Measurements from ENCODE around the gene ZBTB16.

ZBTB16 gene

DNA sequence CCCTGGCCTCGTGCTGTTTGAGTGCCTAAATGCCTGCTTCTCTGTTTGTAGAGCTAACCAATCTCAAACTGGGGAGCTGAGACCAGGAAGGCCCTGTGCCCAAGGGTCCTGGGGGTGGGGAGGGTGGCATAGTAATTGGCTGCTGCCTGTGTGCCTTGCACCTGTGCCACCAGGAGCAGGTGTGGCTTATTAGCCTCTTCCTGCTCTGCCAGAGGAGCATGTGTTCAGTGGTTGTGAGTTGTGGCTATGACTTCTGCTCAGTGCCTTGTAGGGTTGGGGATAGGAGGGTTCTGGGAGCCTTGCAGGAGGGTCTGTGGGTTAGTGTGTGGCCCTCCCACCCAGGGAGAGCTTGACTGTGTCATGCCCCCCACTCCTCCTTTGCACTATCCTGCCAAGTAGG is 109.2 kb downstream of the ZBTB16 start:
- no peaks in the 10 kb centered on the region for H3K27me3 ChIP-seq (ENCODE audit: insufficient read depth, low read length)
- no peak overlapping the region for H3K4me3 ChIP-seq (ENCODE audit: low read length)
- no peaks in the 10 kb centered on the region for H3K9me3 ChIP-seq (ENCODE audit: insufficient read depth, low read depth, low read length)
- no peak overlapping the region for H3K9ac ChIP-seq (ENCODE audit: low read depth, low read length)
- no peaks in the 10 kb centered on the region for H3K36me3 ChIP-seq (ENCODE audit: insufficient read depth, low read depth, low read length)
- 0 out of 2 replicates have a peak, but pooled peaks cover 2% of the 10 kb centered on the region for H3K4me1 ChIP-seq (ENCODE audit: insufficient read depth, low read length)
- H3K27ac ChIP-seq (ENCODE audit: low read length): no peak overlapping the region

DNA sequence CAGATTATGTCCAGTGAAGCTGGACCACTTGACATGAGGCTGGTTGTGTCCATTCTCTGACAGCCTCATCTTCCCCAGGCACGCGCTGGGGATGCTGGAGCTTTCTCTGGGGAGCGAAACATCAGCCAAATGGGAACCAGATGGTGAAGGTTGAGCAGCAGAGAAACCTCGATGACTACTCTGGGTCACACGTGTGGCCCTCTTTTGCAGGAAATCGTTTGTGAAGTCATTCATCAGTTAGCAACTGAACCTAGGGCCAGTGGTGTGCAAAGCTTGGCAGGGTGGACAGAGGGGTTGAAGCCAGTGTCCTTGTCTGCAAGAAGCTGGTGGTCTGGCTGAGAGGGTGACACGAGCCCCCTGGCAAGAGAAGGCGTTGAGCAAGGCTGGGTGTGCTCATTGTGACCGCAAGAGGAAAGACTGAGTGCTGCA is 109.8 kb downstream of the ZBTB16 start:
- Histone ChIP-seq H3K4me3 (ENCODE audit: low read length) (no peak overlapping the region), H3K27ac (ENCODE audit: low read length) (no peak overlapping the region), H3K27me3 (ENCODE audit: insufficient read depth, low read length) (no peaks in the 10 kb centered on the region), H3K9me3 (ENCODE audit: insufficient read depth, low read depth, low read length) (no peaks in the 10 kb centered on the region), H3K9ac (ENCODE audit: low read depth, low read length) (no peak overlapping the region), H3K4me1 (ENCODE audit: insufficient read depth, low read length) (0 out of 2 replicates have a peak, but pooled peaks cover 2% of the 10 kb centered on the region), H3K36me3 (ENCODE audit: insufficient read depth, low read depth, low read length) (no peaks in the 10 kb centered on the region)

DNA sequence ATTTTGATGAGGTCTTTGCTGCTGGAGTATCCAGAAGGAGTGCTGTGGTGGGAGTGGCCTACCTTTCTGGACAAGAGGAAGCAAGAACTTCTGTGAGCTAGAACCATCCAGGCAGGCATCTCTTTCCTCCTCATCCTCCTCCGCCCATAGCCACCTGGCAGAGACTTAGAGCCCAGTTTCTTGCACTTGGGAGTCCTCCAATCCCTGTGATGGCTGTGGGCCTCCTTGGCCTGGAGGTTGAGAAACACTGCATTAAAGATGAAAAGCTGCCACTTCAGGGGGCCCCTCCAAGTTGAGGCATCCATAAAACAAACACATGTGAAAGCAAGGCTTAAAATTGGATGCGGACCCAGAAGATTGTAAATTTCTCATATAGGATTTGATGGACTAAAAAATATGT is 110.3 kb downstream of the ZBTB16 start:
- no peaks in the 10 kb centered on the region for H3K27me3 ChIP-seq (ENCODE audit: insufficient read depth, low read length)
- H3K4me1 ChIP-seq (ENCODE audit: insufficient read depth, low read length): 0 out of 2 replicates have a peak, but pooled peaks cover 2% of the 10 kb centered on the region
- no peaks in the 10 kb centered on the region for H3K36me3 ChIP-seq (ENCODE audit: insufficient read depth, low read depth, low read length)
- no peaks in the 10 kb centered on the region for H3K9me3 ChIP-seq (ENCODE audit: insufficient read depth, low read depth, low read length)
- no peak overlapping the region for H3K9ac ChIP-seq (ENCODE audit: low read depth, low read length)
- H3K27ac ChIP-seq (ENCODE audit: low read length): no peak overlapping the region
- no peak overlapping the region for H3K4me3 ChIP-seq (ENCODE audit: low read length)

DNA sequence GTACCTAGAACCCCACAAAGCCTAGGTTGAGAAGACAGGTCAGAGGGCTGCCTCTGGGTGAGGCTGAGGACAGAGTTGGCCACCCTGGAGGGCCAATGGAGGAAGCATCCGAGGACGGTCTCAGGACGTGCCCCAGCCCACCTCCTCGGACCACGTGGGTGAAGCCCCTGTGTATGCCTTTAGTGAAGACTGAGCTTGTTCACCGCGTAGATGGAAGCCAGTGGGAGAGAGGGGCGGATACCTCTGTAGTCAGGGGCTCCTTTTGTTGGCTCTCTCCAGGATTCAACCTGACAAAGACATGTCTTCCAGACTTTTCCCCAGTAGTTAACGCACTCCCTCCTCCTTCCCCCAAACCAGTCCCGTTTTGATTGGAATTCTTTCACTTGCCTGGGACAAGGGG is 110.7 kb downstream of the ZBTB16 start:
- Histone ChIP-seq H3K27me3 (ENCODE audit: insufficient read depth, low read length) (no peaks in the 10 kb centered on the region), H3K27ac (ENCODE audit: low read length) (no peak overlapping the region), H3K4me1 (ENCODE audit: insufficient read depth, low read length) (0 out of 2 replicates have a peak, but pooled peaks cover 2% of the 10 kb centered on the region), H3K36me3 (ENCODE audit: insufficient read depth, low read depth, low read length) (no peaks in the 10 kb centered on the region), H3K9me3 (ENCODE audit: insufficient read depth, low read depth, low read length) (no peaks in the 10 kb centered on the region), H3K9ac (ENCODE audit: low read depth, low read length) (no peak overlapping the region), H3K4me3 (ENCODE audit: low read length) (no peak overlapping the region)

DNA sequence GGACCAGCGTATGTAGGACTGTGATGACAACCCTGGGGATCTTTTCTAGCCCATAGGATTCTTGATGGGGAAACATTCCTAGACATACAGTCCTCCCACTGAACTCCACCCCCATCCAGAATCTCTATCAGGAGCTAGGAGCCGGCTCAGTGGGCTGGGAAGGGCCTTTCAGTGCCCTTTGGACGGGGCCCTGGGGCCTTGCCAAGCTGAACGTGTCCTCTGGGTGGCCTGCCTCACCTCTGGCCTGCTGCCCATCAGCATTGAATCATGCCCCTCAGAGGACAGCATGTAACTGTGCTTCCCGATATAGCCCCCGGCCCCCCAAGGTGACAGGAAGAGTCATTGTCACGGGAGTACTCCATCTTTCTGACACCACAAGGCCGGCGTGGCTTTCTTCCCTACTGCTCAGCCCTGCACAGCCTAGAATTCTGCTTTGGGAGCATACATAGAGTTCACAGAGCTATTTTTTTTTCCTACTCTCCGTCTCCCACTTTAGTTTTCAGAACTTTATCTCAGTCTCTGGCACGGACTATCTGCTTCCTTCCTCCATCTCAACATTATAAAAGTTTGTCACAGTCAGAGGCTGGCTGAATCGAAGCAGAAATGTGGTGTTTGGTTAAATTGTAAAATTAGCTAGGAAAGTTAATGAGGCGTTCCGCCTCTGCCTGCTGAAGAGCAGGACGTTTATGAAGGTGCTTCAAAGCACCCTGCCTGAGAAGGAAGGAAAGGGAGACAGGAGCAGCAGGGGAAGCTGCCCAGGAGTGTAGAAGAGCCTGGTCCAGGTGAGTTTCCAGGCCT is 111.9 kb downstream of the ZBTB16 start:
- H3K9me3 ChIP-seq (ENCODE audit: insufficient read depth, low read depth, low read length): no peaks in the 10 kb centered on the region
- H3K27ac ChIP-seq (ENCODE audit: low read length): no peak overlapping the region
- H3K9ac ChIP-seq (ENCODE audit: low read depth, low read length): no peak overlapping the region
- H3K36me3 ChIP-seq (ENCODE audit: insufficient read depth, low read depth, low read length): no peaks in the 10 kb centered on the region
- H3K4me1 ChIP-seq (ENCODE audit: insufficient read depth, low read length): 0 out of 2 replicates have a peak, but pooled peaks cover 2% of the 10 kb centered on the region
- no peaks in the 10 kb centered on the region for H3K27me3 ChIP-seq (ENCODE audit: insufficient read depth, low read length)
- H3K4me3 ChIP-seq (ENCODE audit: low read length): no peak overlapping the region

DNA sequence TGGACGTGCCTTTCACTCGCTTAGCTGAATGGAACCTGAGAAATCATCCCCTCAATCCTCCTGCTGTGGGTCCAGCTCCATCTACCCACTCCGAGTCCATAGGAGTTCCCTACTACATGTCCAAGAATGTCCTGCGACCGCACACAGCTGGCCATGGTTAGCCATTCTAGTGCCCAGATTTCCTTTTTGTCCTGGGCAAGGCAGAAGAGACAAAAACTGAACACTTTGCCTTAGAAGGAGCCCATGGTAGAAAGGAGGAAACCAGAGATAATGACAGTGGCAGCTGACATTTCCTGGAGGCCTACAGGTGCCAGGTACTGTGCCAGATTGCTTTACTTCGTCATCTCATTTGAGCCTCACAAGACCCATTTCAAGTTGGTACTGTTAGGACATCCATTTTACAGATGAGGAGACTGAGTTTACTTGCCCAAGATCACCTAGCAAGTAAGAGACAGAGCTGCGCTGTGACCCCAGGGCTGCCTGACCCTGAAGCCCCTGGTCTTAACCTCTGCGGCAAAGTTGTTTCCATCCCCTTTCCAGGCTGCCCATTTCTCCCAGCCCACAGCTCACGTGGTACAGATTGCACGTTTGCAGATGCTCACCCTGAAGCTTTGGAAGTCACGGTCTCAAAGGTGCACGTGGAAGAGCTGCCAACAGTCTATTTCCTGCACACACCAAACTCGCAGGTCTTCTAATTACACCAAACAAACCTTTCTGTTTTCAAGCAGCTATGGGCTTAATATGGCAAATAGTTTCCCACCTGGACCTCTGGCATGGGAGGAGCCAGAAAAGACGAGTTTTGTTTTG is 112.7 kb downstream of the ZBTB16 start:
- no peaks in the 10 kb centered on the region for H3K27me3 ChIP-seq (ENCODE audit: insufficient read depth, low read length)
- no peak overlapping the region for H3K27ac ChIP-seq (ENCODE audit: low read length)
- H3K4me3 ChIP-seq (ENCODE audit: low read length): no peak overlapping the region
- H3K36me3 ChIP-seq (ENCODE audit: insufficient read depth, low read depth, low read length): no peaks in the 10 kb centered on the region
- no peak overlapping the region for H3K9ac ChIP-seq (ENCODE audit: low read depth, low read length)
- H3K4me1 ChIP-seq (ENCODE audit: insufficient read depth, low read length): 0 out of 2 replicates have a peak, but pooled peaks cover 2% of the 10 kb centered on the region
- H3K9me3 ChIP-seq (ENCODE audit: insufficient read depth, low read depth, low read length): no peaks in the 10 kb centered on the region

DNA sequence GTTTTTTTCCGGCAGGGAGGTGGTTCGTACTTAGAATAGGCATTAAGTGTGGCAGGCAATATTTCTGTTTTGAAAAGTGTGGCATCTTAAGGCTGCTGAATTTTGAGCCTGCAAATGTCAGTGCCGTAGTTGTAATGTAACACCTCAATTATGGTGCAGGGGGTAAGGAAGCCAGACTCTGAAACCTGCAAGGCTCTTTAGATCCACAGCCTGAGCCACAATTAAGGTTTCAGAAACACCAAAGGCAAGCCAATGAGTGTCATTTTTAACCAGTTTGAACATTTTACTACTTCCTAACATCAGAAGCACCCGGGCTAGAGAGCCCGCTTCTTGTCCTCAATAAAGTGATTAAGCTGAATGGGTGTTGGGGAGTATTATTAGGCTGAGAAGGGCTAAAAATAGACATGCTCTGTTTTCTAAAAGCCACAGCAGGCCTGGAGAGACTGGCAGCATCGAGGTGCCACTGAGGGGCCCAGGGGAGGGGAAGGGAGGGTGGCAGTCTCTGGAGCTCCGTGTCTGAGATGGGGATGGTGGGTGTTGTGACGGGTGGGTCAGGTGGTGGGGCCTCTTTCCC is 113.4 kb downstream of the ZBTB16 start:
- no peaks in the 10 kb centered on the region for H3K9me3 ChIP-seq (ENCODE audit: insufficient read depth, low read depth, low read length)
- 0 out of 2 replicates have a peak, but pooled peaks cover 2% of the 10 kb centered on the region for H3K4me1 ChIP-seq (ENCODE audit: insufficient read depth, low read length)
- H3K9ac ChIP-seq (ENCODE audit: low read depth, low read length): no peak overlapping the region
- H3K4me3 ChIP-seq (ENCODE audit: low read length): no peak overlapping the region
- H3K36me3 ChIP-seq (ENCODE audit: insufficient read depth, low read depth, low read length): no peaks in the 10 kb centered on the region
- H3K27ac ChIP-seq (ENCODE audit: low read length): no peak overlapping the region
- H3K27me3 ChIP-seq (ENCODE audit: insufficient read depth, low read length): no peaks in the 10 kb centered on the region

DNA sequence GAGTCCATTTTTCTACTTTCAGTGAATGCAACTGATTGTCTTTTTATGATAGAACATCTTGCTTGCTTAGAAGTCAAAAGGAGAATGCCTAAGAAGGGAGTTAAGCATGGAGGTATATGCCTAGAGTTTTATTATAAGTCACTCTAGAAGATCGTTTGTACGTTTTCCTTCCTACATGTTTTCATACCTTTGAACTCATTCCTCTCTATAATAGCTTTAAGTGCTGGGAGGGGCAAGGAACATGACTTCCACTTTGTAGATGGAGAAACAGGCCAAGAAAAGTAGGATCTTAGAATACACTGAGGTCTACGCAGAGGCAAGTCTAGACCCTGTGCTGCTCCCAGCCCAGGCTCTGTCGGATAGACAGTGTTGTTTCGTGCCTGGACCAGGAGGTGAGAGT is 114.3 kb downstream of the ZBTB16 start:
- no peaks in the 10 kb centered on the region for H3K27me3 ChIP-seq (ENCODE audit: insufficient read depth, low read length)
- H3K36me3 ChIP-seq (ENCODE audit: insufficient read depth, low read depth, low read length): no peaks in the 10 kb centered on the region
- H3K9me3 ChIP-seq (ENCODE audit: insufficient read depth, low read depth, low read length): no peaks in the 10 kb centered on the region
- no peak overlapping the region for H3K4me3 ChIP-seq (ENCODE audit: low read length)
- no peak overlapping the region for H3K27ac ChIP-seq (ENCODE audit: low read length)
- H3K9ac ChIP-seq (ENCODE audit: low read depth, low read length): no peak overlapping the region
- no peaks in the 10 kb centered on the region for H3K4me1 ChIP-seq (ENCODE audit: insufficient read depth, low read length)

DNA sequence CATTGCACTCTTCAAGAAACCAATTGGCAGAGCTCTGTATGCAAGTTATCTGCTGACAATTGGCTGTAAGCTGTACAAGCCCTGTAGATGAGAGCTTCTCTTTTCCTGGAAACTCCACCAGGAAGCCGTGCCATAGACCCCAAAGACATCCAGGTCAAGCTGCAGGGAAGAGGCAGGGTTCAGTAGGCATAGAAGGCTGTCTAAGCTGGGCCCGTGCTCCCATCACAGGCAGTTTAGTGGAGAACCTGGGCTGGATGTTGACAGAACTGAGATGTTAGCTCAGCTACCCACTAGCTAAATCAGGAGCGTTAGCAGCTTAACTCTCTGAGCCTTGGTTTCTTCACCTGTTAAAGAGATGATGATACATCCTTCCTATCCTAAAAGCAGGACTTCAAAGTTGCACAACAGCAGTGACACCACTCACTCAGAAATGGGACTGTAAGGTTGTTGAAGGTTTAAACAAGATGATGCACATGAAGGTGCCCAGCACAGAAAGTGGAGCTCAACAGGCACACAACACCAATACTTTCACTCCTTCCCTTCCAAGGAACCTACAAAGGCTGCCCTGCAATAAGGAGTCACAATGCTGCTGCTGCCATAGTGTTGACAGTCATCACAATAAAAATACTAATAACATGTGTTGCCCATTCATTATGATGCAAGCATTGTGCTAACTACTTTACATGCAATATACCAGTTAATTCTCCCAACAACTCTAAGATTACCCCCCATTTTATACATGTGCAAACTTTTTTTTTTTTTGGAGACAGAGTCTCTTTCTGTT is 115.4 kb downstream of the ZBTB16 start:
- H3K4me1 ChIP-seq (ENCODE audit: insufficient read depth, low read length): no peaks in the 10 kb centered on the region
- H3K9me3 ChIP-seq (ENCODE audit: insufficient read depth, low read depth, low read length): no peaks in the 10 kb centered on the region
- H3K9ac ChIP-seq (ENCODE audit: low read depth, low read length): no peak overlapping the region
- no peaks in the 10 kb centered on the region for H3K36me3 ChIP-seq (ENCODE audit: insufficient read depth, low read depth, low read length)
- no peak overlapping the region for H3K4me3 ChIP-seq (ENCODE audit: low read length)
- H3K27me3 ChIP-seq (ENCODE audit: insufficient read depth, low read length): no peaks in the 10 kb centered on the region
- no peak overlapping the region for H3K27ac ChIP-seq (ENCODE audit: low read length)

DNA sequence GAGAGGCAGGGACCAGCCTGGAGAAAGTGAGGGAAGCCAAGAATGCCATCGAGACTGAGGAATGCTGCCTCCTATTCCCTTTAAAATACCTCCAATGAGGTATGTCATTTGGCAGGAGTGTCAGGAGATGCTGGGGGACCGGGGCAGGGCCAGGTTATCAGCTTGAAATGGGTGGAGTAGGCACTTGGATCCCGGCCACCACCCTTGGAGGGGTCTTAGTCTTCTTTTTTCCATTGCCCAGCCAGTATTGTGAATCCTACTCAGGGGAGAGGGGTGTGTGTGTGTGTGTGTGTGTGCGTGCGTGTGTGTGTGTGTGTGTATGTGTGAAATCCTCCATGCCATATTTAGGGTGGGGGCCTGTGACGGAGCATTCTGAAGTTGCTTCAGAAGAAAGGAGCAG is 116.2 kb downstream of the ZBTB16 start:
- Histone ChIP-seq H3K9me3 (ENCODE audit: insufficient read depth, low read depth, low read length) (no peaks in the 10 kb centered on the region), H3K36me3 (ENCODE audit: insufficient read depth, low read depth, low read length) (no peaks in the 10 kb centered on the region), H3K4me3 (ENCODE audit: low read length) (no peak overlapping the region), H3K27ac (ENCODE audit: low read length) (no peak overlapping the region), H3K4me1 (ENCODE audit: insufficient read depth, low read length) (no peaks in the 10 kb centered on the region), H3K27me3 (ENCODE audit: insufficient read depth, low read length) (no peaks in the 10 kb centered on the region), H3K9ac (ENCODE audit: low read depth, low read length) (no peak overlapping the region)

DNA sequence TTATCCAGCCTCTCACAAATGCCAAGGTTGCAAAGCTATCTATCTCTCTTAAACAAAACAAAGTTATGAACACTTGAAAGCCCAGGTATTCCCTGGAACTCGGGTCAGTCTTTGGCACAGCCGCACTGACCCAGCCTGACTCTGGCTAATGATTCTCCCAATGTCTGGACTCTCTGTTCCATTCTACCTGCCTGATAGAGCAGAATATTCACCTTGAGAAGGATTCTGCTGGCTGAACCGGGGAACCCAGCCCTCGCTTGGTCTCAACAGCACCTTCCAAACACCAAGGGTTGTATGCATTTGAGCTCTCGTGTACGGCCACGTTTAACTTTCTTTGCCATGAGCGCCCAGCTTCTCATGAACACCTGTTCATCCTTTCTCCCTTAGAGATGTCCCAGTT is 116.8 kb downstream of the ZBTB16 start:
- Histone ChIP-seq H3K27me3 (ENCODE audit: insufficient read depth, low read length) (no peaks in the 10 kb centered on the region), H3K36me3 (ENCODE audit: insufficient read depth, low read depth, low read length) (no peaks in the 10 kb centered on the region), H3K4me3 (ENCODE audit: low read length) (no peak overlapping the region), H3K9ac (ENCODE audit: low read depth, low read length) (no peak overlapping the region), H3K9me3 (ENCODE audit: insufficient read depth, low read depth, low read length) (no peaks in the 10 kb centered on the region), H3K27ac (ENCODE audit: low read length) (no peak overlapping the region), H3K4me1 (ENCODE audit: insufficient read depth, low read length) (no peaks in the 10 kb centered on the region)

All from iPS-20b (cell line).